ENCODE measurements around the gene DYNLL1. TPM values are rescaled to one million over a fixed set of nuclear protein-coding genes. Genes with fewer than 3 reads are reported as not detected.

DYNLL1 gene
- total and polyA plus RNA-seq, 2 of the 13 experiments (the other 11 are each of a cell fraction or from before 2014, with no cell fraction given): 271 to 294 TPM

DNA sequence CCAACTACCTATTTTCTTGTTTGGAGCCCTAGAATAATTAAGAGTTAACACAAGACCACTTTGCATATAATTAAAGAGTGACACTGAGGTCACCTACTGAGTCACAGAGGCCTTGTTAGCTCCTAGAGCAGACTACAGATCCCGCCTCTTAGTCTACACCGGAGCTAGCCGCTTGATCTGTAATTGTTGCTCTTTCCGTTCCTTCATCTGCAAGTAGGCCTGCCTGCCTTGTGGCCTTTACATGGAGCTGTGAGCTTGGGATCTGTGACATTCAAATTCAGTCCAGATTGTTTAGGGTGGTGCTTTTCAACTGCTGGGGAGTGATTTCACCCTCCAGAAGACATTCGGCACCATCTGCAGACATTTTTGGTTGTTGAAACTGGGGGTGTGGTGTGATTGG is 5.6 kb upstream of the DYNLL1 start:
- Histone ChIP-seq H3K27me3 (ENCODE audit: control insufficient read depth in 1 of 2, insufficient read depth in 2 of 2, low read length in 2 of 2) (no peaks in the 10 kb centered on the region), H3K4me1 (ENCODE audit: insufficient read depth, low read length) (peaks cover 12% of the 10 kb centered on the region), H3K4me2 (ENCODE audit: low read depth, low read length) (no peak overlapping the region), H2AFZ (ENCODE audit: low read length) (no peak overlapping the region), H4K20me1 (ENCODE audit: insufficient read depth, low read length) (no peaks in the 10 kb centered on the region), H3K36me3 (replicated peaks in 1 of 2; ENCODE audit: control insufficient read depth in 1 of 2, insufficient read depth in 2 of 2, low read length in 2 of 2) (peaks cover 0 to 2% of the 10 kb centered on the region in 2 experiments; a peak in 1 of 5 replicates), H3K9me3 (ENCODE audit: low read length) (no peaks in the 10 kb centered on the region), H3K27ac (ENCODE audit: extremely low read length, insufficient read depth, low read length) (no peak overlapping the region), H3K4me3 (replicated peaks in 1 of 3; ENCODE audit: insufficient read depth in 1 of 3, low read depth in 2 of 3, low read length in 3 of 3) (no peak overlapping the region), H3K79me2 (ENCODE audit: insufficient read depth, low read length) (peaks cover 6% of the 10 kb centered on the region), H3K9ac (ENCODE audit: insufficient read depth, low read depth, low read length) (no peak overlapping the region)
- no peak for DNase-seq (ENCODE audit: low spot score)
- ChIA-PET POLR2A (no interaction called here), CTCF (ENCODE audit: low intra/inter-chr PET ratio, low total read pairs) (no interaction called here)
- no peak for FAIRE-seq
- in situ Hi-C loops (cut with HindIII; ENCODE audit: extremely low pct_ligation_motif_present, low pct_unique_long_range_greater_than_20kb) (no loop called here), intact Hi-C loops (cut with micrococcal nuclease; ENCODE audit: unreplicated experiment) (no loop called here)
- BruUV-seq (replicated peaks): no TSS peak
- no peak for ATAC-seq
- WGBS (ENCODE audit: low lambda C conversion rate): 100% methylated on average over 5 of the region's 5 CpGs
- TF ChIP-seq ZNF510 (CRISPR knock-in tag; IDR thresholded peaks at IDR 0.05; ENCODE audit: low read depth): no peak
- no peak for TF ChIP-seq AHR (CRISPR knock-in tag; IDR thresholded peaks at IDR 0.05)
- TF ChIP-seq, protein P1, sequence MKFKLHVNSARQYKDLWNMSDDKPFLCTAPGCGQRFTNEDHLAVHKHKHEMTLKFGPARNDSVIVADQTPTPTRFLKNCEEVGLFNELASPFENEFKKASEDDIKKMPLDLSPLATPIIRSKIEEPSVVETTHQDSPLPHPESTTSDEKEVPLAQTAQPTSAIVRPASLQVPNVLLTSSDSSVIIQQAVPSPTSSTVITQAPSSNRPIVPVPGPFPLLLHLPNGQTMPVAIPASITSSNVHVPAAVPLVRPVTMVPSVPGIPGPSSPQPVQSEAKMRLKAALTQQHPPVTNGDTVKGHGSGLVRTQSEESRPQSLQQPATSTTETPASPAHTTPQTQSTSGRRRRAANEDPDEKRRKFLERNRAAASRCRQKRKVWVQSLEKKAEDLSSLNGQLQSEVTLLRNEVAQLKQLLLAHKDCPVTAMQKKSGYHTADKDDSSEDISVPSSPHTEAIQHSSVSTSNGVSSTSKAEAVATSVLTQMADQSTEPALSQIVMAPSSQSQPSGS (CRISPR knock-in tag; IDR thresholded peaks at IDR 0.05): no peak
- TF ChIP-seq, protein P2, sequence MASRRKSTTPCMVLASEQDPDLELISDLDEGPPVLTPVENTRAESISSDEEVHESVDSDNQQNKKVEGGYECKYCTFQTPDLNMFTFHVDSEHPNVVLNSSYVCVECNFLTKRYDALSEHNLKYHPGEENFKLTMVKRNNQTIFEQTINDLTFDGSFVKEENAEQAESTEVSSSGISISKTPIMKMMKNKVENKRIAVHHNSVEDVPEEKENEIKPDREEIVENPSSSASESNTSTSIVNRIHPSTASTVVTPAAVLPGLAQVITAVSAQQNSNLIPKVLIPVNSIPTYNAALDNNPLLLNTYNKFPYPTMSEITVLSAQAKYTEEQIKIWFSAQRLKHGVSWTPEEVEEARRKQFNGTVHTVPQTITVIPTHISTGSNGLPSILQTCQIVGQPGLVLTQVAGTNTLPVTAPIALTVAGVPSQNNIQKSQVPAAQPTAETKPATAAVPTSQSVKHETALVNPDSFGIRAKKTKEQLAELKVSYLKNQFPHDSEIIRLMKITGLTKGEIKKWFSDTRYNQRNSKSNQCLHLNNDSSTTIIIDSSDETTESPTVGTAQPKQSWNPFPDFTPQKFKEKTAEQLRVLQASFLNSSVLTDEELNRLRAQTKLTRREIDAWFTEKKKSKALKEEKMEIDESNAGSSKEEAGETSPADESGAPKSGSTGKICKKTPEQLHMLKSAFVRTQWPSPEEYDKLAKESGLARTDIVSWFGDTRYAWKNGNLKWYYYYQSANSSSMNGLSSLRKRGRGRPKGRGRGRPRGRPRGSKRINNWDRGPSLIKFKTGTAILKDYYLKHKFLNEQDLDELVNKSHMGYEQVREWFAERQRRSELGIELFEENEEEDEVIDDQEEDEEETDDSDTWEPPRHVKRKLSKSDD (CRISPR knock-in tag; IDR thresholded peaks at IDR 0.05; ENCODE audit: low read depth): no peak
- TF ChIP-seq MTA1 (CRISPR knock-in tag; IDR thresholded peaks at IDR 0.05; ENCODE audit: borderline replicate concordance): no peak
- TF ChIP-seq ZNF703 (CRISPR knock-in tag; IDR thresholded peaks at IDR 0.05; ENCODE audit: borderline replicate concordance): no peak
- no peak for TF ChIP-seq SRF (IDR thresholded peaks at IDR 0.05; ENCODE audit: low read depth, low read length)
- TF ChIP-seq, protein P3, sequence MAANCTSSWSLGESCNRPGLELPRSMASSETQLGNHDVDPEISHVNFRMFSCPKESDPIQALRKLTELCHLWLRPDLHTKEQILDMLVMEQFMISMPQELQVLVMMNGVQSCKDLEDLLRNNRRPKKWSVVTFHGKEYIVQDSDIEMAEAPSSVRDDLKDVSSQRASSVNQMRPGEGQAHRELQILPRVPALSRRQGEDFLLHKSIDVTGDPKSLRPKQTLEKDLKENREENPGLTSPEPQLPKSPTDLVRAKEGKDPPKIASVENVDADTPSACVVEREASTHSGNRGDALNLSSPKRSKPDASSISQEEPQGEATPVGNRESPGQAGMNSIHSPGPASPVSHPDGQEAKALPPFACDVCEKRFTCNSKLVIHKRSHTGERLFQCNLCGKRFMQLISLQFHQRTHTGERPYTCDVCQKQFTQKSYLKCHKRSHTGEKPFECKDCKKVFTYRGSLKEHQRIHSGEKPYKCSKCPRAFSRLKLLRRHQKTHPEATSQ (CRISPR knock-in tag; IDR thresholded peaks at IDR 0.05; ENCODE audit: borderline replicate concordance): no peak
- TF ChIP-seq, protein P4, sequence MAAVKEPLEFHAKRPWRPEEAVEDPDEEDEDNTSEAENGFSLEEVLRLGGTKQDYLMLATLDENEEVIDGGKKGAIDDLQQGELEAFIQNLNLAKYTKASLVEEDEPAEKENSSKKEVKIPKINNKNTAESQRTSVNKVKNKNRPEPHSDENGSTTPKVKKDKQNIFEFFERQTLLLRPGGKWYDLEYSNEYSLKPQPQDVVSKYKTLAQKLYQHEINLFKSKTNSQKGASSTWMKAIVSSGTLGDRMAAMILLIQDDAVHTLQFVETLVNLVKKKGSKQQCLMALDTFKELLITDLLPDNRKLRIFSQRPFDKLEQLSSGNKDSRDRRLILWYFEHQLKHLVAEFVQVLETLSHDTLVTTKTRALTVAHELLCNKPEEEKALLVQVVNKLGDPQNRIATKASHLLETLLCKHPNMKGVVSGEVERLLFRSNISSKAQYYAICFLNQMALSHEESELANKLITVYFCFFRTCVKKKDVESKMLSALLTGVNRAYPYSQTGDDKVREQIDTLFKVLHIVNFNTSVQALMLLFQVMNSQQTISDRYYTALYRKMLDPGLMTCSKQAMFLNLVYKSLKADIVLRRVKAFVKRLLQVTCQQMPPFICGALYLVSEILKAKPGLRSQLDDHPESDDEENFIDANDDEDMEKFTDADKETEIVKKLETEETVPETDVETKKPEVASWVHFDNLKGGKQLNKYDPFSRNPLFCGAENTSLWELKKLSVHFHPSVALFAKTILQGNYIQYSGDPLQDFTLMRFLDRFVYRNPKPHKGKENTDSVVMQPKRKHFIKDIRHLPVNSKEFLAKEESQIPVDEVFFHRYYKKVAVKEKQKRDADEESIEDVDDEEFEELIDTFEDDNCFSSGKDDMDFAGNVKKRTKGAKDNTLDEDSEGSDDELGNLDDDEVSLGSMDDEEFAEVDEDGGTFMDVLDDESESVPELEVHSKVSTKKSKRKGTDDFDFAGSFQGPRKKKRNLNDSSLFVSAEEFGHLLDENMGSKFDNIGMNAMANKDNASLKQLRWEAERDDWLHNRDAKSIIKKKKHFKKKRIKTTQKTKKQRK (IDR thresholded peaks at IDR 0.05; ENCODE audit: low read length): no peak
- TF ChIP-seq ZNF552 (CRISPR knock-in tag; IDR thresholded peaks at IDR 0.05; ENCODE audit: borderline replicate concordance): no peak
- TF ChIP-seq MEIS1 (CRISPR knock-in tag; IDR thresholded peaks at IDR 0.05; ENCODE audit: borderline replicate concordance): no peak
- no peak for TF ChIP-seq MIER3 (CRISPR knock-in tag; IDR thresholded peaks at IDR 0.05; ENCODE audit: borderline replicate concordance)
- TF ChIP-seq, protein P5, sequence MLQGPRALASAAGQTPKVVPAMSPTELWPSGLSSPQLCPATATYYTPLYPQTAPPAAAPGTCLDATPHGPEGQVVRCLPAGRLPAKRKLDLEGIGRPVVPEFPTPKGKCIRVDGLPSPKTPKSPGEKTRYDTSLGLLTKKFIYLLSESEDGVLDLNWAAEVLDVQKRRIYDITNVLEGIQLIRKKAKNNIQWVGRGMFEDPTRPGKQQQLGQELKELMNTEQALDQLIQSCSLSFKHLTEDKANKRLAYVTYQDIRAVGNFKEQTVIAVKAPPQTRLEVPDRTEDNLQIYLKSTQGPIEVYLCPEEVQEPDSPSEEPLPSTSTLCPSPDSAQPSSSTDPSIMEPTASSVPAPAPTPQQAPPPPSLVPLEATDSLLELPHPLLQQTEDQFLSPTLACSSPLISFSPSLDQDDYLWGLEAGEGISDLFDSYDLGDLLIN (CRISPR knock-in tag; IDR thresholded peaks at IDR 0.05; ENCODE audit: borderline replicate concordance): no peak
- TF ChIP-seq NR2F2 (IDR thresholded peaks at IDR 0.05; ENCODE audit: borderline replicate concordance, low read depth): no peak
- TF ChIP-seq DPF2 (CRISPR knock-in tag; IDR thresholded peaks at IDR 0.05; ENCODE audit: borderline replicate concordance, low read depth): no peak
